ENCODE measurements around the gene LRRC59. TPM values are rescaled to one million over a fixed set of nuclear protein-coding genes. Genes with fewer than 3 reads are reported as not detected.
A peak's percentile ranks its signal among the peaks of the same experiment; 100 is the strongest.

LRRC59 gene
- polyA plus RNA-seq, 1 donor (not counting 4 experiments of a cell fraction or from before 2014, with no cell fraction given) = 152 TPM

DNA sequence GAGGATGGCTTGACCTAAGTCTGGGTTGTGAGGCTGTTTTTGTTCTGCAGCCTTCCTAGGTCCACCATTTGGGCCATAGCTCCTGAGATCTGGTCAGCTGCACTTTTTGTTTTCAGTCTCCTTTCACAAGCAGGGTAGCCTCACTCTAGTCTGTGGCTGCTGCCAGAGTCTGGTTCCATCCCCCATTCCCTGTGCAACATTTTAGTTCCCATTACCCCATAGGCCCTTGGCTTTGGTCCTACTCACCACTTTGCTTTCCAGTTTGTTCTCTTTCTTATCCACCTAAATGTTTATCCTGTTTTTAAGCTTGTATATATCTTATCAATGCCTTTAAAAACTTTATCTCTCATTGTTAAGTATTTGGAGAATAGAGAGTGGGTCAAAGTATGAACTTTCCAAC is 57.9 kb downstream of the LRRC59 start:
- H3K9me3 ChIP-seq (ENCODE audit: control insufficient read depth, low read depth, low read length) = no peaks in the 10 kb centered on the region
- dilution Hi-C loops (cut with MboI; ENCODE audit: extremely low pct_ligation_motif_present, low sequenced_read_pairs) = no loop called here
- no peak overlapping the region for H2AFZ ChIP-seq (ENCODE audit: control insufficient read depth, low read length)
- DNase-seq (ENCODE audit: low read depth, low spot score) (no peak), FAIRE-seq (no peak)
- no peak overlapping the region for H3K4me2 ChIP-seq (ENCODE audit: control insufficient read depth, extremely low read depth, insufficient read depth, low read depth, low read length)
- no peaks in the 10 kb centered on the region for H3K4me1 ChIP-seq (ENCODE audit: control insufficient read depth, extremely low read depth, insufficient read depth, low read length)
- H3K4me3 ChIP-seq (ENCODE audit: control insufficient read depth in 2 of 3, extremely low read depth in 1 of 3, insufficient read depth in 2 of 3, low read depth in 1 of 3, low read length in 3 of 3) = no peak overlapping the region
- H3K27me3 ChIP-seq (ENCODE audit: control insufficient read depth, extremely low read depth, insufficient read depth, low read length) = no peaks in the 10 kb centered on the region
- H3K27ac ChIP-seq (ENCODE audit: control insufficient read depth, insufficient read depth, low read length) = no peak overlapping the region
- H3K36me3 ChIP-seq (ENCODE audit: control insufficient read depth in 2 of 2, extremely low read depth in 1 of 2, insufficient read depth in 2 of 2, low read length in 2 of 2) = no peaks in the 10 kb centered on the region
- no peak overlapping the region for H3K9ac ChIP-seq (ENCODE audit: control insufficient read depth, extremely low read depth, insufficient read depth, low read length)
- no peaks in the 10 kb centered on the region for H3K79me2 ChIP-seq (ENCODE audit: control insufficient read depth, insufficient read depth, low read length)
- H4K20me1 ChIP-seq (ENCODE audit: control insufficient read depth, extremely low read depth, insufficient read depth, low read length) = no peaks in the 10 kb centered on the region
- TF ChIP-seq, protein P1, sequence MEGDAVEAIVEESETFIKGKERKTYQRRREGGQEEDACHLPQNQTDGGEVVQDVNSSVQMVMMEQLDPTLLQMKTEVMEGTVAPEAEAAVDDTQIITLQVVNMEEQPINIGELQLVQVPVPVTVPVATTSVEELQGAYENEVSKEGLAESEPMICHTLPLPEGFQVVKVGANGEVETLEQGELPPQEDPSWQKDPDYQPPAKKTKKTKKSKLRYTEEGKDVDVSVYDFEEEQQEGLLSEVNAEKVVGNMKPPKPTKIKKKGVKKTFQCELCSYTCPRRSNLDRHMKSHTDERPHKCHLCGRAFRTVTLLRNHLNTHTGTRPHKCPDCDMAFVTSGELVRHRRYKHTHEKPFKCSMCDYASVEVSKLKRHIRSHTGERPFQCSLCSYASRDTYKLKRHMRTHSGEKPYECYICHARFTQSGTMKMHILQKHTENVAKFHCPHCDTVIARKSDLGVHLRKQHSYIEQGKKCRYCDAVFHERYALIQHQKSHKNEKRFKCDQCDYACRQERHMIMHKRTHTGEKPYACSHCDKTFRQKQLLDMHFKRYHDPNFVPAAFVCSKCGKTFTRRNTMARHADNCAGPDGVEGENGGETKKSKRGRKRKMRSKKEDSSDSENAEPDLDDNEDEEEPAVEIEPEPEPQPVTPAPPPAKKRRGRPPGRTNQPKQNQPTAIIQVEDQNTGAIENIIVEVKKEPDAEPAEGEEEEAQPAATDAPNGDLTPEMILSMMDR (optimal IDR thresholded peaks at IDR 0.05 in 1 of 3, IDR thresholded peaks at IDR 0.05 in 1 of 3, conservative IDR thresholded peaks at IDR 0.05 in 1 of 3; ENCODE audit: extremely low read depth in 1 of 3, insufficient read depth in 2 of 3, low read length in 3 of 3) = no peak
- TF ChIP-seq EZH2 (IDR thresholded peaks at IDR 0.05; ENCODE audit: low read length) = no peak
- H3K9me1 ChIP-seq (ENCODE audit: control insufficient read depth, extremely low read depth, insufficient read depth, low read length) = no peaks in the 10 kb centered on the region

DNA sequence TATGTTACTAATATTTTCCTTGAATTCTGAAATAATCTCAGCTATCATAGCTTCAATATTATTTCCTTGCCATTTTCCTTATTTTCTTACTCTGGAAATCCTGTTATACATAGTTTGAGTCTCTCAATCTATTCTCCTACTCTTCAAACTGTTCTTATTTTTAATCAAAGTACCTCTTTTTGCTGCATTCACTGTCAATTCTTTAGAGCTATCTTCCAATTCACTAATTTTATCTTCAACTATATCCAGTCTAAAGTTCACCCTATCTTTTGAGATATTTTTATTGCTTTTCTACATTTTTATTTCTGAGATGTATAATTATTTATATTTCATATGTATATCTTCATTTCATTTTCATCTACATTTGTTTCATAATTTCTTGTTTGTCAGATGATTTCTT is 58.7 kb downstream of the LRRC59 start:
- H3K36me3 ChIP-seq (ENCODE audit: control insufficient read depth in 2 of 2, extremely low read depth in 1 of 2, insufficient read depth in 2 of 2, low read length in 2 of 2) = no peaks in the 10 kb centered on the region
- no peak overlapping the region for H2AFZ ChIP-seq (ENCODE audit: control insufficient read depth, low read length)
- H4K20me1 ChIP-seq (ENCODE audit: control insufficient read depth, extremely low read depth, insufficient read depth, low read length) = no peaks in the 10 kb centered on the region
- H3K9ac ChIP-seq (ENCODE audit: control insufficient read depth, extremely low read depth, insufficient read depth, low read length) = no peak overlapping the region
- no peaks in the 10 kb centered on the region for H3K9me3 ChIP-seq (ENCODE audit: control insufficient read depth, low read depth, low read length)
- no peaks in the 10 kb centered on the region for H3K79me2 ChIP-seq (ENCODE audit: control insufficient read depth, insufficient read depth, low read length)
- no peaks in the 10 kb centered on the region for H3K9me1 ChIP-seq (ENCODE audit: control insufficient read depth, extremely low read depth, insufficient read depth, low read length)
- DNase-seq (ENCODE audit: low read depth, low spot score) (no peak), FAIRE-seq (no peak)
- H3K4me3 ChIP-seq (ENCODE audit: control insufficient read depth in 2 of 3, extremely low read depth in 1 of 3, insufficient read depth in 2 of 3, low read depth in 1 of 3, low read length in 3 of 3) = no peak overlapping the region
- no peak for TF ChIP-seq EZH2 (IDR thresholded peaks at IDR 0.05; ENCODE audit: low read length)
- no peak overlapping the region for H3K4me2 ChIP-seq (ENCODE audit: control insufficient read depth, extremely low read depth, insufficient read depth, low read depth, low read length)
- H3K4me1 ChIP-seq (ENCODE audit: control insufficient read depth, extremely low read depth, insufficient read depth, low read length) = no peaks in the 10 kb centered on the region
- dilution Hi-C loops (cut with MboI; ENCODE audit: extremely low pct_ligation_motif_present, low sequenced_read_pairs) = no loop called here
- no peaks in the 10 kb centered on the region for H3K27me3 ChIP-seq (ENCODE audit: control insufficient read depth, extremely low read depth, insufficient read depth, low read length)
- no peak overlapping the region for H3K27ac ChIP-seq (ENCODE audit: control insufficient read depth, insufficient read depth, low read length)

DNA sequence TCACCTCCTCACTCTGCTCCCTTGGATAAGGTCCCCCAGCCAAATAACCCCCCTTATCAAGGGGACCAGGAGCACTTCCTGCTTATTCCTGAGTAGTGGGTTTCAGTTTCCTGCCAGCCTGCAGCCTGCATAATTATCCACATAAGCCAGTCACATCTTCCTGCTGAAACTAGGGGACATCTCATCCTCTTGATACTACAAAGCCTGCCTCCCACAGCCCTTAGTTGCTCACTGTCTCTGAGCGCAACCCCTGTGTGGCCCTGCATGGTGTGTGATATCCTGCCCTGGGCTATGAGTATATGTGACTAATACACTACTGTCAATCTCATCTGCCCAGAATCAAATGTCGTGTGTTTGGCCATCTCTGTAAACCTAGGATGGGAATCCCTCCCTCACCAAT is 59.4 kb downstream of the LRRC59 start:
- dilution Hi-C loops (cut with MboI; ENCODE audit: extremely low pct_ligation_motif_present, low sequenced_read_pairs) = no loop called here
- no peak for DNase-seq (ENCODE audit: low read depth, low spot score)

More for the DNA sequence above, 59.4 kb downstream of the LRRC59 start:
- Histone ChIP-seq H3K9me1 (ENCODE audit: control insufficient read depth, extremely low read depth, insufficient read depth, low read length) (no peaks in the 10 kb centered on the region), H4K20me1 (ENCODE audit: control insufficient read depth, extremely low read depth, insufficient read depth, low read length) (no peaks in the 10 kb centered on the region), H3K4me1 (ENCODE audit: control insufficient read depth, extremely low read depth, insufficient read depth, low read length) (no peaks in the 10 kb centered on the region), H3K27me3 (ENCODE audit: control insufficient read depth, extremely low read depth, insufficient read depth, low read length) (no peaks in the 10 kb centered on the region), H3K79me2 (ENCODE audit: control insufficient read depth, insufficient read depth, low read length) (no peaks in the 10 kb centered on the region), H3K27ac (ENCODE audit: control insufficient read depth, insufficient read depth, low read length) (no peak overlapping the region), H3K4me2 (ENCODE audit: control insufficient read depth, extremely low read depth, insufficient read depth, low read depth, low read length) (no peak overlapping the region), H3K9me3 (ENCODE audit: control insufficient read depth, low read depth, low read length) (no peaks in the 10 kb centered on the region), H2AFZ (ENCODE audit: control insufficient read depth, low read length) (no peak overlapping the region), H3K4me3 (ENCODE audit: control insufficient read depth in 2 of 3, extremely low read depth in 1 of 3, insufficient read depth in 2 of 3, low read depth in 1 of 3, low read length in 3 of 3) (no peak overlapping the region), H3K9ac (ENCODE audit: control insufficient read depth, extremely low read depth, insufficient read depth, low read length) (no peak overlapping the region), H3K36me3 (ENCODE audit: control insufficient read depth in 2 of 2, extremely low read depth in 1 of 2, insufficient read depth in 2 of 2, low read length in 2 of 2) (no peaks in the 10 kb centered on the region)
- TF ChIP-seq, protein P1 (optimal IDR thresholded peaks at IDR 0.05 in 1 of 3, IDR thresholded peaks at IDR 0.05 in 1 of 3, conservative IDR thresholded peaks at IDR 0.05 in 1 of 3; ENCODE audit: extremely low read depth in 1 of 3, insufficient read depth in 2 of 3, low read length in 3 of 3) = no peak
- TF ChIP-seq EZH2 (IDR thresholded peaks at IDR 0.05; ENCODE audit: low read length) = no peak
- peak; percentile 32 for FAIRE-seq
